Esophagus squamous epithelium (tissue), 5 donors: ENCODE measurements around the gene MMP2. TPM values are rescaled to one million over a fixed set of nuclear protein-coding genes. Genes with fewer than 3 reads are reported as not detected.

Experiments used
- DNase-seq: peaks from one replicate; lab custom pipeline; 2025; lab: John Stamatoyannopoulos, UW
- H3K27ac ChIP-seq, 4 donors: fragments of 200-600 bp; sonication (generic); one replicate each; pipeline ENCODE4 v1.5.1; 2016 to 2019; ENCODE audit warnings: mild to moderate bottlenecking in 1 of 4
- H3K27me3 ChIP-seq, 4 donors: fragments of 200-600 bp; sonication (generic); 1 replicate in 3 of 4; 2 replicates in 1 of 4; pipeline versions ENCODE4 v1.5.1 to v1.6.0; 2017 to 2021; ENCODE audit warnings: antibody characterized with exemption in 1 of 4
- H3K36me3 ChIP-seq, 3 donors: fragments of 200-600 bp; sonication (generic); one replicate each; pipeline ENCODE4 v1.5.1; 2016 to 2019
- H3K4me1 ChIP-seq, 3 donors: fragments of 200-600 bp; sonication (generic); one replicate each; pipeline ENCODE4 v1.5.1; 2017 to 2019
- H3K4me3 ChIP-seq, 4 donors: fragments of 200-600 bp; sonication (generic); 1 replicate in 3 of 4; 2 replicates in 1 of 4; pipeline ENCODE4 v1.5.1; 2016 to 2019; ENCODE audit warnings: mild to moderate bottlenecking in 2 of 4, moderate library complexity in 1 of 4
- H3K9me3 ChIP-seq, 3 donors: fragments of 200-600 bp; sonication (generic); one replicate each; pipeline ENCODE4 v1.5.1; 2016 to 2019
- POLR2A ChIP-seq, 4 donors: fragments of 450-650 bp; IDR thresholded peaks; one replicate each; pipeline ENCODE4 v1.6.1; 2017; ENCODE audit warnings: antibody characterized with exemption in 4 of 4, mild to moderate bottlenecking in 4 of 4, moderate library complexity in 3 of 4
- WGBS, 2 donors: methylation state at CpG; one replicate each; pipeline ENCODE4 v1.1.5; 2018; 5-methylcytosine and 5-hydroxymethylcytosine counted together
- intact Hi-C: fragments of 100-400 bp; cut with DNase I; formaldehyde crosslinking; loops from one replicate; pipeline ENCODE4 v1.15.0; 2022
- total RNA-seq, 4 donors: library from RNA; depleted of rRNA; stranded (reverse); fragments of >200 nt; gene quantifications; one replicate each; pipeline ENCODE4 v1.1.0, GENCODE V29; 2016
- TF ChIP-seq, protein P1 (sequence below), 6 experiments: fragments of 450-650 bp in 4 of 6; fragments of 200-600 bp in 2 of 6; sonication (generic) in 2 of 6; IDR thresholded peaks; one replicate each; pipeline ENCODE4 v1.5.1; 2016 to 2019; ENCODE audit warnings: antibody characterized with exemption in 6 of 6, mild to moderate bottlenecking in 4 of 6, moderate library complexity in 4 of 6
- donor health status: DM: yes; HTN: yes; CAD: no.

MMP2 gene
- total RNA-seq, 4 donors from 2014 or later, result 4.5 to 210 (median 92.7) TPM

DNA sequence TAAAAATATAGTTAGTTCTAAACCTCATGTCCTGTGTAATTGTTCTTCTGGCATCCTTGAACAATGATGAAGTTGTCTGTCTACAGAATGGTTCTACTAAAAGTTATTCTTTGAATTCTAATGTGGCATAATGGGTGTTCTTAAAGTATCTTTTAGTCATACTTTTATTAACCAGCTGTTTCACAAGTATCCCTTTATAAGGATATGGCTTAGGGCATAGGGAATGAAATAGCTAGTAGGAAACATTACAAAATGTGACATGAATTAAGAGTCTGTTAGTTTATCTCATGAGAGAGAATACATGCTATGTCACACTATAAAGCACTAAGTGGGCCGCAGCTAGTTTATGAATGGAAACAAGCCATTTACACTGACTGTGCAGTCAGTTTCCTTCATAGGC, 61.2 kb downstream of the MMP2 start:
- peaks cover 0 to 19% (median 0%) of the 10 kb centered on the region in 3 donors for H3K36me3 ChIP-seq
- H3K9me3 ChIP-seq, result no peaks in the 10 kb centered on the region
- peaks cover 0 to 14% (median 0%) of the 10 kb centered on the region in 3 donors for H3K4me1 ChIP-seq
- DNase-seq, result no peak
- H3K27ac ChIP-seq, result no peak overlapping the region
- intact Hi-C loops, result loop anchor here (5.0 kb wide), 1 partner anchor 73 kb away; no protein-coding TSS in a partner anchor
- H3K27me3 ChIP-seq, result no peaks in the 10 kb centered on the region
- no peak overlapping the region for H3K4me3 ChIP-seq
- 94 to 100% methylated on average over 1 of the region's 1 CpG for WGBS, 2 donors
- no peak for TF ChIP-seq POLR2A (IDR thresholded peaks at IDR 0.05)
- TF ChIP-seq, protein P1, sequence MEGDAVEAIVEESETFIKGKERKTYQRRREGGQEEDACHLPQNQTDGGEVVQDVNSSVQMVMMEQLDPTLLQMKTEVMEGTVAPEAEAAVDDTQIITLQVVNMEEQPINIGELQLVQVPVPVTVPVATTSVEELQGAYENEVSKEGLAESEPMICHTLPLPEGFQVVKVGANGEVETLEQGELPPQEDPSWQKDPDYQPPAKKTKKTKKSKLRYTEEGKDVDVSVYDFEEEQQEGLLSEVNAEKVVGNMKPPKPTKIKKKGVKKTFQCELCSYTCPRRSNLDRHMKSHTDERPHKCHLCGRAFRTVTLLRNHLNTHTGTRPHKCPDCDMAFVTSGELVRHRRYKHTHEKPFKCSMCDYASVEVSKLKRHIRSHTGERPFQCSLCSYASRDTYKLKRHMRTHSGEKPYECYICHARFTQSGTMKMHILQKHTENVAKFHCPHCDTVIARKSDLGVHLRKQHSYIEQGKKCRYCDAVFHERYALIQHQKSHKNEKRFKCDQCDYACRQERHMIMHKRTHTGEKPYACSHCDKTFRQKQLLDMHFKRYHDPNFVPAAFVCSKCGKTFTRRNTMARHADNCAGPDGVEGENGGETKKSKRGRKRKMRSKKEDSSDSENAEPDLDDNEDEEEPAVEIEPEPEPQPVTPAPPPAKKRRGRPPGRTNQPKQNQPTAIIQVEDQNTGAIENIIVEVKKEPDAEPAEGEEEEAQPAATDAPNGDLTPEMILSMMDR (IDR thresholded peaks at IDR 0.05), result no peak

DNA sequence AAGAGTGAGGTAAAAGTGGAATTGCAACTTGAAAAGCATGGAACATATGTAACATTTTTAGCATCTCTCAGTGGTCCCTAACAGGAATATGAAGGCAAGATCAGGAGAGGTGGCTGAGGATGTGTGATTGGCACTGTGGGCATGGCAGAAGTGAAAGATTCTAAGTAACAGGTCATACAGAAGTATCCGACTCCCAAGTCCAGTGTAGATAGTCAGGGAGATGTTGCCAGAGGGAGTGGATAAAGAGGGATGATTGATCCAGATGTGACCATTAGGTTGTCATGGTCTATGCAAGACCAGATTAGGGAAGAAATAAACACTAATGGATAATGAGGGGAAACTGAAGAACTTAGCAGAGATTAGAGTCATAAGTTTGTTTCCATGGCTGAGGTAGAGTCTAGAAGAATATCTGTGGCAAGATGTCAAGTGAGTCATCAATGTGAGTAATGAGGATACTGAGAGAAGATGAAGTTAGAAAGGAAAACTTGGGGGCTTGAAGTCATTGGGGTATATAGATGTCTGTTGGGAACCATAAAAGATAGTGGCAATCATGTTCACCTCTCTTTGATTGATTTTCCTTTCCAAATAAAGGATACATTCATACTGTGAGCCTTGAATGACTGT, 63.6 kb downstream of the MMP2 start:
- Histone ChIP-seq H3K27me3 (no peaks in the 10 kb centered on the region), H3K4me3 (no peak overlapping the region), H3K27ac (no peak overlapping the region), H3K4me1 (peaks cover 0 to 10% (median 0%) of the 10 kb centered on the region in 3 donors), H3K36me3 (peaks cover 0 to 16% (median 0%) of the 10 kb centered on the region in 3 donors), H3K9me3 (no peaks in the 10 kb centered on the region)
- intact Hi-C loops, result loop anchor here (5.0 kb wide), 1 partner anchor 75 kb away; no protein-coding TSS in a partner anchor
- TF ChIP-seq, protein P1 (IDR thresholded peaks at IDR 0.05), result no peak
- TF ChIP-seq POLR2A (IDR thresholded peaks at IDR 0.05), result no peak
- DNase-seq, result no peak
- WGBS, 2 donors, result 84 to 86% methylated on average over 1 of the region's 1 CpG

DNA sequence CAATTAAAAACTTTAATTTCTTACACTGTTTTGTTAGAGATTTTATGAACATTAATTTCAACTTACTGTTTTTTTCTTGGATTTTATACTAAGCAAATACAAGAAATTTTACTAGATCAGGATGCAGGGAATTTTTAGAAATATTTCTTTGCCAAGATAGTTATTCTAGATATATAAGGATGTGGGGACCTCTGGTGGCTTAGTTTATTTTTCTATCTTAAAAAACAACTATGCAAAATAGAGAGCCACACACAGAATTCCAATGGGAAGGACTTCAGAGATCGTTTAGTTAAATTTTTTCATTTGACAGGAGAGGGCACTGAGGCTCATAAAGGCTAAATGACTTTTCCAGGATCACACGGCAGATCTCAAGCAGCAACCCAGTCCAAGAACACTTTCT, 64.5 kb downstream of the MMP2 start:
- Histone ChIP-seq H3K9me3 (no peaks in the 10 kb centered on the region), H3K36me3 (peaks cover 0 to 10% (median 0%) of the 10 kb centered on the region in 3 donors), H3K4me1 (peaks cover 0 to 10% (median 0%) of the 10 kb centered on the region in 3 donors), H3K27me3 (no peaks in the 10 kb centered on the region), H3K4me3 (no peak overlapping the region), H3K27ac (no peak overlapping the region)
- intact Hi-C loops, result loop anchor here (5.0 kb wide), 1 partner anchor 76 kb away; no protein-coding TSS in a partner anchor
- no peak for DNase-seq
- TF ChIP-seq POLR2A (IDR thresholded peaks at IDR 0.05), result no peak
- TF ChIP-seq, protein P1 (IDR thresholded peaks at IDR 0.05), result peak in 5 of 6 experiments; percentile 8 to 45 (median 18)
- 8 to 24% methylated on average over 2 of the region's 2 CpGs for WGBS, 2 donors

DNA sequence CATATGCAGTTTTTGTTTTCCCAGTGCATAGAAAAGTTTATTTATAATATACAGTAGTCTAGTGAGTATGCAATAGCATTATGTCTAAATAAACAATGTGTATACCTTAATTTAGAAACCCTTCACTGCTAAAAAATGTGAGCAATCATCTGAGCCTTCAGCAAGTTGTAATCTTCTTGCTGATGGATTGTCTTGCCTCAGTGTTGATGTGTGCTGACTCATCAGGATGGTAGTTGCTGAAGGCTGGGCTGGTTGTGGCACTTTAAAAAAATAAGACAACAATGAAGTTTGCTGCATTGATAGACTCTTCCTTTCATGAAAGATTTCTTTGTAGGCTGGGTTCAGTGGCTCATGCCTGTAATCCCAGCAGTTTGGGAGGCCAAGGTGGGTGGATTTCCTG, 73.6 kb downstream of the MMP2 start:
- no peak for TF ChIP-seq POLR2A (IDR thresholded peaks at IDR 0.05)
- TF ChIP-seq, protein P1 (IDR thresholded peaks at IDR 0.05), result no peak
- intact Hi-C loops, result no loop called here

DNA sequence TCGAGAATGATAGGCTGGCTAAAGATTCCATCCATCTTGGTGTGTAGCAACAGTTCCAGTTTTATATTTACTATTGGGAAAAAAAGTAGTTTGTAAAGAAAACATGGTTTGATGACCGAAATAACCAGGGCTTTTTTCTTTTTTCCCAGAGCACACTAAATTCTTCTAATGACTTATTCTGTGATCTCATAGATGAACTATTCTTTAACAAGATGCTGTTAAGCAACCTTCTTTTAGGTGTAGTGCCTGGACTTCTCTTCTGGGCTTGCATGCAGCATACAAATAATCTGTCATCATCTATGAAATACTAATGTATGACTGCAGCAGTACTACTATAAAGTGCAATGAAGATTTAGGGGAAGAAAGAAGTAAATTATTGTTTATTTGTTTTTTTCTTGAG, 76.4 kb downstream of the MMP2 start:
- TF ChIP-seq, protein P1 (IDR thresholded peaks at IDR 0.05), result no peak
- no peak for TF ChIP-seq POLR2A (IDR thresholded peaks at IDR 0.05)

More for the DNA sequence above, 73.6 kb downstream of the MMP2 start:
- Histone ChIP-seq H3K27me3 (no peaks in the 10 kb centered on the region), H3K4me1 (peaks cover 0 to 29% (median 3%) of the 10 kb centered on the region in 3 donors), H3K9me3 (no peaks in the 10 kb centered on the region), H3K4me3 (no peak overlapping the region), H3K36me3 (peaks cover 0 to 10% (median 0%) of the 10 kb centered on the region in 3 donors), H3K27ac (no peak overlapping the region)
- no peak for DNase-seq

More for the DNA sequence above, 76.4 kb downstream of the MMP2 start:
- DNase-seq, result no peak
- intact Hi-C loops, result no loop called here
- H3K9me3 ChIP-seq, result no peaks in the 10 kb centered on the region
- H3K27me3 ChIP-seq, result no peaks in the 10 kb centered on the region
- no peak overlapping the region for H3K27ac ChIP-seq
- WGBS, 2 donors, result 51 to 72% methylated on average over 2 of the region's 2 CpGs
- H3K4me3 ChIP-seq, result no peak overlapping the region
- peaks cover 0 to 10% (median 0%) of the 10 kb centered on the region in 3 donors for H3K36me3 ChIP-seq
- peaks cover 14 to 58% (median 24%) of the 10 kb centered on the region in 3 donors for H3K4me1 ChIP-seq
